Vagina (tissue), 2 donors: ENCODE data around the gene PLD1. TPM values are rescaled to one million over a fixed set of nuclear protein-coding genes. Genes with fewer than 3 reads are reported as not detected.
"Not testable (repeated sequence)": the region's sequence is repeated elsewhere in the genome, so short reads cannot be mapped to it uniquely, and the experiment has no call there.

ENCODE experiments used
- DNase-seq, 2 donors: peaks; one replicate each; pipeline ENCODE4 v3.0.0-alpha.2; 2017; ENCODE audit errors: extremely low spot score in 2 of 2
- H3K27ac ChIP-seq: fragments of 200-600 bp; sonication (generic); one replicate; pipeline ENCODE4 v1.5.1; 2019
- H3K27me3 ChIP-seq: fragments of 200-600 bp; sonication (generic); one replicate; pipeline ENCODE4 v1.5.1; 2019
- H3K36me3 ChIP-seq, 2 donors: fragments of 200-600 bp; sonication (generic); one replicate each; pipeline ENCODE4 v1.5.1; 2017 to 2019
- H3K4me1 ChIP-seq: fragments of 200-600 bp; sonication (generic); one replicate; pipeline ENCODE4 v1.5.1; 2019
- H3K4me3 ChIP-seq, 2 donors: fragments of 200-600 bp; sonication (generic); 1 replicate in 1 of 2; 2 replicates in 1 of 2; pipeline ENCODE4 v1.5.1; 2016 to 2019
- H3K9me3 ChIP-seq: fragments of 200-600 bp; sonication (generic); one replicate; pipeline ENCODE4 v1.5.1; 2019
- POLR2A ChIP-seq, 2 donors: fragments of 450-650 bp; IDR thresholded peaks; one replicate each; pipeline ENCODE4 v1.6.1; 2017; ENCODE audit warnings: antibody characterized with exemption in 2 of 2, mild to moderate bottlenecking in 2 of 2, moderate library complexity in 2 of 2
- POLR2AphosphoS5 ChIP-seq, 2 donors: sonication (generic); formaldehyde crosslinking; IDR thresholded peaks; one replicate each; pipeline ENCODE4 v1.9.0; 2017; ENCODE audit warnings: antibody characterized with exemption in 2 of 2, mild to moderate bottlenecking in 2 of 2, low read depth in 1 of 2; ENCODE audit not compliant: insufficient read depth in 1 of 2
- intact Hi-C: fragments of 100-400 bp; cut with DNase I; formaldehyde crosslinking; loops from one replicate; pipeline ENCODE4 v1.15.1; 2023
- total RNA-seq: library from RNA; depleted of rRNA; stranded (reverse); fragments of >200 nt; gene quantifications from one replicate; pipeline ENCODE4 v1.2.3, GENCODE V29; 2016
- TF ChIP-seq, protein P1 (sequence below), 3 experiments: fragments of 450-650 bp in 2 of 3; fragments of 200-600 bp in 1 of 3; sonication (generic) in 1 of 3; IDR thresholded peaks; one replicate each; pipeline ENCODE4 v1.5.1; 2017 to 2019; ENCODE audit warnings: antibody characterized with exemption in 3 of 3, mild to moderate bottlenecking in 2 of 3, moderate library complexity in 2 of 3

Gene PLD1
- total RNA-seq, 1 donor from 2014 or later, result 35.6 TPM

DNA sequence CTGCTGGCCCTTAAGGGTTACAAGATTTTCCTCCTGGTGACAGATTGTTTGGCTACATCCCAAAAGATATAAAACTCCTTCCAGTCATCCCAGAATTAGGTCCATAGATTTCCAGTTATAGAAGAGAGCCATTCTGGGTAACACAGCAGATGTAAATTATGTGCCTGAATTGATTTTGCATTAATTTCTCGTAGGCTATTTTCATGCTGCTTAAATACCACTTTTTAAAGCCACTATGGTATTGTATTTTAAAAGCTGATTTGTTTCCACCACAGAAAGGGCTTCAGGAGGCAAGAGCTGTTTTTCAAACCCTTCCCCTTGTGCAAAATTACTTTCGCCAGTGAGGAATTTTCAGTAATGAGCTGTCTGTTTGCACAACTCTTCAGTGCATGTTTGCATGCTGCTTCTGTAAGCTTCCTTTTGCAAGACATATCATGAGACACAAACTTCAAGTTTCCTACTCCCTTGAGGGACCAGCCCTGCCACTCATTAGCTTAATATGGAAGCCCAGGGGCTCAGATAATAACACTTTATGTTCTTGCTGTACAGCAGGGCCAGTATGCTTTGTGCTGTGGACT is 244.7 kb downstream of the PLD1 start:
- DNase-seq, result no peak
- H3K27me3 ChIP-seq, result no peaks in the 10 kb centered on the region

DNA sequence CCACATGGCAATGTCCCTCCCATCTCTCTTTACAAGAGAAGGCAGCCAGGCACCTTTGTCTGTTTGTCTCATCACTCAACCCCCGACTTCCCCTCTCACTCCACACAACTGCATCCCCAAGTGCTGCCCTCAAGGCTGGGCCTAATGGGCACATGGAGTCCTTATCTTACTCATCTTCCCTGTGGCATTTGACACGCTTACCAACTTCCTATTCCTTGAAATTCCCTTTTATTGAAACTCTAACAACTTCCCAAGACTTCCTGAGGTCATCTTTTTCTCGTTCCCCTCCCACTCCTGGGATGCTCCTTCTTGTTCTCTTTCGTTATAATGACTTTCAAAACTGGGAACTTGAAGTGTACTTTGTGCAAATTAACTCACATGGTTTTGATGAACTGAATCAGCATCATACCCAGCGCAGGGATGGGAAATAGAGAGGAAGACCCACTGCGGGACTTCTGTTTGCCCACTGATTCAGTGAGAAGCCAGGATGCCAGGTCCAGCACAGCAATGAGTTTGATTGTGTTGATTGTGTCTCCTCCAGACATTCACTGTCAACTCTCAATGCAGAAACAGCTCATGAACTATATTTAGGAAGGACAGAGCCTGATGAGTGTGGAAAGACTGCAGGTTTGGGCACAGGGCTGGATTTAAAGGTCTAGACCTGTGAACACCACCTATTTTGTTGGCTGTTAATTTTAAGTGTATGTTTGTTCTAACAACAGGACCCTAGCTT is 245.4 kb downstream of the PLD1 start:
- Histone ChIP-seq H3K9me3 (no peaks in the 10 kb centered on the region), H3K27me3 (no peaks in the 10 kb centered on the region), H3K27ac (no peak overlapping the region), H3K4me1 (no peaks in the 10 kb centered on the region), H3K36me3 (no peaks in the 10 kb centered on the region), H3K4me3 (no peak overlapping the region)
- no peak for DNase-seq
- TF ChIP-seq, protein P1, sequence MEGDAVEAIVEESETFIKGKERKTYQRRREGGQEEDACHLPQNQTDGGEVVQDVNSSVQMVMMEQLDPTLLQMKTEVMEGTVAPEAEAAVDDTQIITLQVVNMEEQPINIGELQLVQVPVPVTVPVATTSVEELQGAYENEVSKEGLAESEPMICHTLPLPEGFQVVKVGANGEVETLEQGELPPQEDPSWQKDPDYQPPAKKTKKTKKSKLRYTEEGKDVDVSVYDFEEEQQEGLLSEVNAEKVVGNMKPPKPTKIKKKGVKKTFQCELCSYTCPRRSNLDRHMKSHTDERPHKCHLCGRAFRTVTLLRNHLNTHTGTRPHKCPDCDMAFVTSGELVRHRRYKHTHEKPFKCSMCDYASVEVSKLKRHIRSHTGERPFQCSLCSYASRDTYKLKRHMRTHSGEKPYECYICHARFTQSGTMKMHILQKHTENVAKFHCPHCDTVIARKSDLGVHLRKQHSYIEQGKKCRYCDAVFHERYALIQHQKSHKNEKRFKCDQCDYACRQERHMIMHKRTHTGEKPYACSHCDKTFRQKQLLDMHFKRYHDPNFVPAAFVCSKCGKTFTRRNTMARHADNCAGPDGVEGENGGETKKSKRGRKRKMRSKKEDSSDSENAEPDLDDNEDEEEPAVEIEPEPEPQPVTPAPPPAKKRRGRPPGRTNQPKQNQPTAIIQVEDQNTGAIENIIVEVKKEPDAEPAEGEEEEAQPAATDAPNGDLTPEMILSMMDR (IDR thresholded peaks at IDR 0.05), result no peak
- TF ChIP-seq POLR2A (IDR thresholded peaks at IDR 0.05) (no peak), POLR2AphosphoS5 (IDR thresholded peaks at IDR 0.05; ENCODE audit: insufficient read depth in 1 of 2, low read depth in 1 of 2) (no peak)
- intact Hi-C loops, result loop anchor here (5.0 to 10.0 kb wide), 2 partner anchors 520 to 603 kb away; no protein-coding TSS in a partner anchor

More for the DNA sequence above, 244.7 kb downstream of the PLD1 start:
- H3K27ac ChIP-seq, result no peak overlapping the region
- no peak overlapping the region for H3K4me3 ChIP-seq
- H3K36me3 ChIP-seq, result no peaks in the 10 kb centered on the region
- TF ChIP-seq POLR2AphosphoS5 (IDR thresholded peaks at IDR 0.05; ENCODE audit: insufficient read depth in 1 of 2, low read depth in 1 of 2) (no peak), POLR2A (IDR thresholded peaks at IDR 0.05) (no peak)
- TF ChIP-seq, protein P1 (IDR thresholded peaks at IDR 0.05), result no peak
- intact Hi-C loops, result loop anchor here (5.0 to 10.0 kb wide), 2 partner anchors 521 to 603 kb away; no protein-coding TSS in a partner anchor
- H3K9me3 ChIP-seq, result no peaks in the 10 kb centered on the region
- H3K4me1 ChIP-seq, result no peaks in the 10 kb centered on the region

DNA sequence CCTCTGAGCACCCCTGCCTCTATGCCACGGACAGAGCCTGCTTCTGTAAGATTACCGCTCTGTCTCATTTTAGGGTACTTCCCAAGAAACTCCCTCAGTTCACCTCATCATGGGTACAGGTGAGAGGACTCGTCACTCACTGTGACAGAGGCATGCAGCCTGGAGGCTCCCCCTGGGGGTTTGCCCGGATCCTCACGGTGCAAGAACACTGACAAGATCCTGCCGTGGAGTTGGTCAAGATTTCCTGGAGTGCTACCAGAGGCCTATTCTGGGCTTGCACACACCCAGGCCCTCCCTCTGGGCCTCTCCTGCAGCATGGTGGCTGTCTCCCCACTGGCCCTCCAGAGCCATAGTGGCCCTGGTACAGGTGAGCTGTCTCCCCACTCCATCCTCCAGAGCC is 247.0 kb downstream of the PLD1 start:
- DNase-seq, result no peak
- Histone ChIP-seq H3K4me3 (no peak overlapping the region), H3K9me3 (no peaks in the 10 kb centered on the region), H3K36me3 (no peaks in the 10 kb centered on the region), H3K4me1 (no peaks in the 10 kb centered on the region), H3K27ac (no peak overlapping the region), H3K27me3 (no peaks in the 10 kb centered on the region)
- intact Hi-C loops, result loop anchor here (10.0 kb wide), 1 partner anchor 518 kb away; no protein-coding TSS in a partner anchor
- TF ChIP-seq POLR2A (IDR thresholded peaks at IDR 0.05) (no peak), POLR2AphosphoS5 (IDR thresholded peaks at IDR 0.05; ENCODE audit: insufficient read depth in 1 of 2, low read depth in 1 of 2) (no peak)
- TF ChIP-seq, protein P1 (IDR thresholded peaks at IDR 0.05), result no peak

DNA sequence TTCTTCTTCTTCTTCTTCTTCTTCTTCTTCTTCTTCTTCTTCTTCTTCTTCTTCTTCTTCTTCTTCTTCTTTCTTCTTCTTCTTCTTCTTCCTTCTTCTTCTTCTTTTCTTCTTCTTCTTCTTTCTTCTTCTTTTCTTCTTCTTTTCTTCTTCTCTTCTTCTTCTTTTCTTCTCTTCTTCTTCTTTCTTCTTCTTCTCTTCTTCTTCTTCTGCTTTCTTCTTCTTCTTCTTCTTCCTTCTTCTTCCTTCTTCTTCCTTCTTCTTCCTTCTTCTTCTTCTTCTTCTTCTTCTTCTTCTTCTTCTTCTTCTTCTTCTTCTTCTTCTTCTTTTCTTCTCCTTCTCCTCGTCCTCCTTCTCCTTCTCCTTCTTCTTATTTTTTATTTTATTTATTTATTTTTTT is 247.8 kb downstream of the PLD1 start:
- not testable (repeated sequence) for H3K27ac ChIP-seq, H3K9me3 ChIP-seq, H3K27me3 ChIP-seq, H3K4me3 ChIP-seq, H3K36me3 ChIP-seq, H3K4me1 ChIP-seq, DNase-seq
- intact Hi-C loops, result loop anchor here (10.0 kb wide), 1 partner anchor 518 kb away; no protein-coding TSS in a partner anchor

DNA sequence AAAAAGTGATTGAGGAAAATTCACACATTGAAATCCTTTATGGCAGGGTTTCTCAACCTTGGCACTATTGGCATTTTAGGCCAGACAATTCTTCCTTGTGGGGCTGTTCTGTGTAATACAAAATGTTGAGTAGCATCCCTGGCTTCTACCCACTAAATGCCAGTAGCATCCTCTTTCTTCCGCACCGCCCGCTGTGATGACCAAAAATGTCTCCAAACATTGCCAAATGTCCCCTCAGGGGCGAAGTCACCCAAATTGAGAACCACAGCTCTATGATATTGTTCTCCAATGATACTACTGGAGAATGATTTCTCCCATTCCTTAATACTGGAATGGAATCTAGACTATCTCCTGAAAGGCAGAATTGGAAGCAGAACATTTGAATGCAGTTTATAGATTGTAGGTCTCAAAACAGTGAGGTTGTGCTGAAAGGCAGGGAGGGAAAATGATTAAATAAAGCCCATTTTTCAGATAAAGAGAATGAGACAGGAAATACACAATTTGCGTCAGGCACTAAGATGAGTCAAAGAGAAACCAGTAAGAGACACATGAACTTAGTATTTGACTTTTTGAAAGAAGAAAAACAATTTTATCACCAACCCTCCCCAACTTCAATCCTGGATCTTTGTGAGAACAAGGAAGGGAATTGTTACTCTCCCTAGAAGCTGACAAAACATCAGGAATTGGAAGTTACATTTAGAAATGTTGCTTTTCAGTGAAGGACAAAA is 248.5 kb downstream of the PLD1 start:
- Histone ChIP-seq H3K9me3 (no peaks in the 10 kb centered on the region), H3K27ac (no peak overlapping the region), H3K27me3 (no peaks in the 10 kb centered on the region), H3K4me1 (no peaks in the 10 kb centered on the region), H3K36me3 (no peaks in the 10 kb centered on the region), H3K4me3 (no peak overlapping the region)
- DNase-seq, result no peak
- TF ChIP-seq POLR2AphosphoS5 (IDR thresholded peaks at IDR 0.05; ENCODE audit: insufficient read depth in 1 of 2, low read depth in 1 of 2) (no peak), POLR2A (IDR thresholded peaks at IDR 0.05) (no peak)
- intact Hi-C loops, result loop anchor here (10.0 kb wide), 1 partner anchor 517 kb away; no protein-coding TSS in a partner anchor
